Stimulated activated effector memory CD8-positive, alpha-beta T cell treated with anti-CD3 and anti-CD28 coated beads, Interleukin-12 subunit alpha, Interleukin-12 subunit beta, amount 100 ng/mL, for 72 hours (primary cell): ENCODE data around the gene ZNF358.

Source experiments
- ATAC-seq: fragments of 150-1000 bp; cut with Tn5 transposase; 2 replicates; pipeline ENCODE4 v1.10.0; 2021
- DNase-seq, 2 donors: peaks; one replicate each; pipeline ENCODE4 v3.0.0; 2021 to 2022; ENCODE audit warnings: low spot score in 2 of 2
- H3K27ac Mint-ChIP-seq: one replicate; pipeline ENCODE4 v1.8.0; 2022; ENCODE audit warnings: mild to moderate bottlenecking, mixed read lengths
- H3K36me3 Mint-ChIP-seq: one replicate; pipeline ENCODE4 v1.8.0; 2022; ENCODE audit warnings: mild to moderate bottlenecking, mixed read lengths
- H3K4me1 Mint-ChIP-seq: one replicate; pipeline ENCODE4 v1.8.0; 2022; ENCODE audit warnings: mixed read lengths
- H3K4me3 Mint-ChIP-seq: one replicate; pipeline ENCODE4 v1.8.0; 2022; ENCODE audit warnings: mild to moderate bottlenecking, mixed read lengths
- H3K9me3 Mint-ChIP-seq: one replicate; pipeline ENCODE4 v1.8.0; 2022; ENCODE audit warnings: mixed read lengths

Gene ZNF358

GRCh38 chr19:7505682-7506384 is 10.1 kb upstream of the ZNF358 start:
- ATAC-seq, result peak; percentile 29
- Mint-ChIP-seq H3K4me3 (peak overlapping the region; percentile 50), H3K27ac (no peak overlapping the region), H3K9me3 (no peaks in the 10 kb centered on the region), H3K4me1 (peaks cover 11% of the 10 kb centered on the region), H3K36me3 (no peaks in the 10 kb centered on the region)
- DNase-seq, result no peak

DNA sequence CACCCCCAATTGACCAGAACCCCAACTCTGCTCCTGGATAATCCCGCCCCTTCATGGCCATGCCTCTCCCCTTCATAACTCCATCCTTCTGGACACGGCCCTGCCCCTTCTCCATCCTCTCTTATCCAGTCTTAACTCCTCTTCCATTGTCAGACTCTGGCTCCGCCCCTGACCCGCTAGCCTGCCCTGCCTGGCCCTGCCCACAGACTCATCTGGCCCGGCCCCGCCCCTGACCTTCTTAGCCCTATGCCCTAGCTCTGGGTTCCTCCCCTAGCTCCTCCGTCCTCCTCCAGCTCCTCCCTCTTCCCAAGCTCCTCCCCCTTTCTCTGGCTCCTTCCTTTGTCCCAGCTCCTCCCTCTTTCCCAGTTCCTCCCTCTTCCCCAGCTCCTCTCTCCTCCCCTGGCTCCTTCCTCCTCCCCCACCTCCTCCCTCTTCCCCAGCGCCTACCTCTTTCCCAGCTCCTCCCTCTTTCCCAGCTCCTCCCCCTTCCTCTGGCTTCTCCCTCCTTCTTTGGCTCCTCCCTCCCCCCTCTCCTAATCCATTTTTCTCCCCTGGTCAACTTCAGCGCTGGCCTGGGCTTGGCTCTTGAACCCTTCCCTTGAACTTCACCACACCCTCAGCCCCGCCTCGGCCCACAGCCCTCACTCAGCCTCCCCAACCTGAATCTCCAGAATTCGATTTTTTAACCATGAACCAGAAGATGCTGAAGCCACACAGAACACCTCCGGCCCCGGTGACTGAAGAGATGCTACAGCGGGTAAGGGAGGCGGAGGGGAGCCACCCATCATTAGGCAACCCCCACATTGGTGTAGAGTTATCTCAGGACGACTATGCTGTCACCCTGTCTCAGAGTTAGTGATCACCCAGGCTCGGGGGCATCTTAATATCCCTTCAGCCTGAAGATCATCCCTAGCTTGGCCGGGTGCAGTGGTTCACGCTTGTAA is 9.2 kb upstream of the ZNF358 start:
- ATAC-seq, result peak; percentile 84
- H3K9me3 Mint-ChIP-seq, result no peaks in the 10 kb centered on the region
- DNase-seq, result no peak
- peaks cover 11% of the 10 kb centered on the region for H3K4me1 Mint-ChIP-seq
- H3K27ac Mint-ChIP-seq, result no peak overlapping the region
- peak overlapping the region; percentile 50 for H3K4me3 Mint-ChIP-seq
- H3K36me3 Mint-ChIP-seq, result no peaks in the 10 kb centered on the region

GRCh38 chr19:7507884-7508283 is 8.0 kb upstream of the ZNF358 start:
- peak; percentile 61 for ATAC-seq
- Mint-ChIP-seq H3K4me1 (peaks cover 11% of the 10 kb centered on the region), H3K4me3 (no peak overlapping the region), H3K27ac (no peak overlapping the region), H3K9me3 (no peaks in the 10 kb centered on the region), H3K36me3 (no peaks in the 10 kb centered on the region)
- no peak for DNase-seq

GRCh38 chr19:7509625-7510024 is 6.3 kb upstream of the ZNF358 start:
- DNase-seq (no peak), ATAC-seq (no peak)
- Mint-ChIP-seq H3K27ac (no peak overlapping the region), H3K4me3 (no peak overlapping the region), H3K36me3 (no peaks in the 10 kb centered on the region), H3K4me1 (peaks cover 11% of the 10 kb centered on the region), H3K9me3 (no peaks in the 10 kb centered on the region)

DNA sequence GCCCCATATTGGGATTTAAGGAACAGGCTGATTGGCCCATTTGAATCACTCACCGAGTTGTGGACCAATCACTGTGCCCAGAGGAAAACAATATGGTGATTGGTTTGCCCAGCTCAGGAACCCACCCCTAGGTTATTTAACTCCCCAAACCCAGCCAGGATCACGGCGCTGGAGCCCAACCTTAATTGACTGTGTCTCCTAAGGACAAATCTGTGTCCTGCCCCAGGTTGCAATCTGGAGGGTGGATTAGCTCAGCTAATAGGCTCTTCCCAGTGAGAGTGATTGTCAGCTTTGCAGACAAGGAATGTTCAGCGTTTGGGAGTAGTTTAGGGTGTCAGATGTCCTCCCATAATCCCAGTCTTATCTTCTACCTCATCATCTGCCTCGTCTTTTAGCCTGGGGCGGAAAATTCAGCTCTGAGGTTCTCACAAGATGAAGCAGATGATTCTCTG is 3.5 kb upstream of the ZNF358 start:
- ATAC-seq (no peak), DNase-seq (no peak)
- H3K4me1 Mint-ChIP-seq, result peaks cover 20% of the 10 kb centered on the region
- peaks cover 5% of the 10 kb centered on the region for H3K36me3 Mint-ChIP-seq
- H3K4me3 Mint-ChIP-seq, result no peak overlapping the region
- H3K27ac Mint-ChIP-seq, result no peak overlapping the region
- H3K9me3 Mint-ChIP-seq, result no peaks in the 10 kb centered on the region

- Mint-ChIP-seq H3K4me3 (peak overlapping the region; percentile 75), H3K36me3 (peaks cover 8% of the 10 kb centered on the region), H3K9me3 (no peaks in the 10 kb centered on the region), H3K27ac (no peak overlapping the region), H3K4me1 (peaks cover 30% of the 10 kb centered on the region)
- DNase-seq (no peak), ATAC-seq (no peak)
Observed at GRCh38 chr19:7513809-7514642, 1.9 kb upstream of the ZNF358 start.

GRCh38 chr19:7515110-7515644 is 726 bp upstream of the ZNF358 start:
- ATAC-seq (no peak), DNase-seq (no peak)
- no peaks in the 10 kb centered on the region for H3K9me3 Mint-ChIP-seq
- H3K4me3 Mint-ChIP-seq, result peak overlapping the region; percentile 75
- peak overlapping the region; percentile 94 for H3K27ac Mint-ChIP-seq
- peaks cover 8% of the 10 kb centered on the region for H3K36me3 Mint-ChIP-seq
- H3K4me1 Mint-ChIP-seq, result peaks cover 30% of the 10 kb centered on the region

GRCh38 chr19:7516333-7516732 is 430 bp downstream of the ZNF358 start:
- DNase-seq (no peak), ATAC-seq (no peak)
- Mint-ChIP-seq H3K9me3 (no peaks in the 10 kb centered on the region), H3K36me3 (peaks cover 8% of the 10 kb centered on the region), H3K4me3 (peak overlapping the region; percentile 61), H3K4me1 (peaks cover 30% of the 10 kb centered on the region), H3K27ac (peak overlapping the region; percentile 69)

- peak overlapping the region; percentile 61 for H3K4me3 Mint-ChIP-seq
- DNase-seq (no peak), ATAC-seq (no peak)
- peaks cover 34% of the 10 kb centered on the region for H3K4me1 Mint-ChIP-seq
- peaks cover 11% of the 10 kb centered on the region for H3K36me3 Mint-ChIP-seq
- peak overlapping the region; percentile 69 for H3K27ac Mint-ChIP-seq
- H3K9me3 Mint-ChIP-seq, result no peaks in the 10 kb centered on the region
Observed at GRCh38 chr19:7516878-7517277, 975 bp downstream of the ZNF358 start.

- DNase-seq (no peak), ATAC-seq (no peak)
- peaks cover 47% of the 10 kb centered on the region for H3K4me1 Mint-ChIP-seq
- H3K27ac Mint-ChIP-seq, result no peak overlapping the region
- H3K36me3 Mint-ChIP-seq, result peaks cover 24% of the 10 kb centered on the region
- no peaks in the 10 kb centered on the region for H3K9me3 Mint-ChIP-seq
- H3K4me3 Mint-ChIP-seq, result no peak overlapping the region
Observed at GRCh38 chr19:7519361-7520130, 3.6 kb downstream of the ZNF358 start.

DNA sequence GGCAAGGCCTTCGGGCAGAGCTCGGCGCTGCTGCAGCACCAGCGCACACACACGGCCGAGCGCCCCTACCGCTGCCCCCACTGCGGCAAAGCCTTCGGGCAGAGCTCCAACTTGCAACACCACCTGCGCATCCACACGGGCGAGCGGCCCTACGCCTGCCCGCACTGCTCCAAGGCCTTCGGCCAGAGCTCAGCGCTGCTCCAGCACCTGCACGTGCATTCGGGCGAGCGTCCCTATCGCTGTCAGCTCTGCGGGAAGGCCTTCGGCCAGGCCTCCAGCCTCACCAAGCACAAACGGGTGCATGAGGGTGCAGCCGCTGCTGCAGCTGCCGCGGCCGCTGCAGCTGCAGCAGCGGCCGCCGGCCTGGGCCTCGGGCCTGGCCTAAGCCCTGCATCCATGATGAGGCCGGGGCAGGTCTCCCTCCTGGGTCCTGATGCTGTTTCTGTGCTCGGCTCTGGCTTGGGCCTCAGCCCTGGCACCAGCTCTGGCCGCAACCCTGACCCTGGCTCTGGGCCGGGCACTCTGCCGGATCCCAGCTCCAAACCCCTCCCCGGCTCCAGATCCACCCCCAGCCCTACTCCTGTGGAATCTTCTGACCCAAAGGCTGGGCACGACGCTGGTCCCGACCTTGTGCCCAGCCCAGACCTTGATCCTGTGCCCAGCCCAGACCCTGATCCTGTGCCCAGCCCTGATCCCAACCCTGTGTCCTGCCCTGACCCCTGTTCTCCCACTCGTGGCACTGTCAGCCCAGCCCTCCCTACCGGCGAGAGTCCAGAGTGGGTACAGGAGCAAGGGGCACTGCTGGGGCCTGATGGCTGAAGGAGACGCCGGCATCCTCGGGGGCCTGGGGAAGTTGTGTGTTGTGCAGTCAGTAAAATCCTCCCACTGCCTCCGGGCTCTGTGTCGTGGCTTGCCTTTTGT is 4.5 kb downstream of the ZNF358 start:
- Mint-ChIP-seq H3K9me3 (no peaks in the 10 kb centered on the region), H3K36me3 (peaks cover 24% of the 10 kb centered on the region), H3K4me1 (peaks cover 41% of the 10 kb centered on the region), H3K4me3 (no peak overlapping the region), H3K27ac (no peak overlapping the region)
- no peak for DNase-seq
- no peak for ATAC-seq

GRCh38 chr19:7521551-7522071 is 5.7 kb downstream of the ZNF358 start:
- peak overlapping the region; percentile 75 for H3K4me3 Mint-ChIP-seq
- H3K9me3 Mint-ChIP-seq, result no peaks in the 10 kb centered on the region
- peak overlapping the region; percentile 92 for H3K27ac Mint-ChIP-seq
- ATAC-seq (no peak), DNase-seq (no peak)
- H3K4me1 Mint-ChIP-seq, result peaks cover 35% of the 10 kb centered on the region
- peaks cover 32% of the 10 kb centered on the region for H3K36me3 Mint-ChIP-seq
